ENCODE data around the gene NNT. TPM values are rescaled to one million over a fixed set of nuclear protein-coding genes. Genes with fewer than 3 reads are reported as not detected.

Gene NNT
- total RNA-seq, 4 donors from 2014 or later, result 21.9 to 93.0 (median 48.8) TPM

- Histone ChIP-seq H3K4me3 (no peak overlapping the region), H3K36me3 (peaks cover 0 to 15% (median 4%) of the 10 kb centered on the region in 4 donors), H3K27ac (no peak overlapping the region), H3K9me3 (no peaks in the 10 kb centered on the region), H3K4me1 (peaks cover 0 to 5% (median 0%) of the 10 kb centered on the region in 4 donors), H3K27me3 (no peaks in the 10 kb centered on the region)
- intact Hi-C loops (cut with DNase I; ENCODE audit: low total_unique reads), result no loop called here
- WGBS, 2 donors (ENCODE audit: low coverage in 1 of 2), result 75 to 87% methylated on average over 1 to 2 of the region's 2 CpGs
- no peak for TF ChIP-seq POLR2A (IDR thresholded peaks at IDR 0.05)
- TF ChIP-seq CTCF (IDR thresholded peaks at IDR 0.05), result peak in 4 of 5 experiments; percentile 21 to 45 (median 34)
- in situ Hi-C loops (cut with MboI; ENCODE audit: low pct_ligation_motif_present in 1 of 4, low pct_unique_long_range_greater_than_20kb in 1 of 4, low sequenced_read_pairs in 3 of 4), result no loop called here
- peak; percentile 15 for DNase-seq
Measured at GRCh38 chr5:43627028-43627427, 24.0 kb downstream of the NNT start.

GRCh38 chr5:43631182-43631910 is 28.4 kb downstream of the NNT start:
- Histone ChIP-seq H3K27ac (peak overlapping the region in 3 of 4 donors; percentile 3 to 22 (median 4)), H3K4me3 (no peak overlapping the region), H3K9me3 (no peaks in the 10 kb centered on the region), H3K4me1 (peaks cover 0 to 6% (median 3%) of the 10 kb centered on the region in 4 donors), H3K36me3 (peaks cover 0 to 15% (median 4%) of the 10 kb centered on the region in 4 donors), H3K27me3 (no peaks in the 10 kb centered on the region)
- WGBS, 2 donors (ENCODE audit: low coverage in 1 of 2), result 60 to 64% methylated on average over 4 to 5 of the region's 5 CpGs
- intact Hi-C loops (cut with DNase I; ENCODE audit: low total_unique reads) (no loop called here), in situ Hi-C loops (cut with MboI; ENCODE audit: low pct_ligation_motif_present in 1 of 4, low pct_unique_long_range_greater_than_20kb in 1 of 4, low sequenced_read_pairs in 3 of 4) (no loop called here)
- DNase-seq, result peak; percentile 19
- no peak for TF ChIP-seq POLR2AphosphoS5 (IDR thresholded peaks at IDR 0.05)
- TF ChIP-seq CTCF (IDR thresholded peaks at IDR 0.05), result peak; percentile 42 to 63 (median 54)
- no peak for TF ChIP-seq POLR2A (IDR thresholded peaks at IDR 0.05)

- WGBS, 2 donors (ENCODE audit: low coverage in 1 of 2), result 83 to 96% methylated on average over 2 of the region's 2 CpGs
- in situ Hi-C loops (cut with MboI; ENCODE audit: low pct_ligation_motif_present in 1 of 4, low pct_unique_long_range_greater_than_20kb in 1 of 4, low sequenced_read_pairs in 3 of 4) (no loop called here), intact Hi-C loops (cut with DNase I; ENCODE audit: low total_unique reads) (no loop called here)
- Histone ChIP-seq H3K9me3 (no peaks in the 10 kb centered on the region), H3K27me3 (no peaks in the 10 kb centered on the region), H3K36me3 (peaks cover 0 to 5% (median under 1%) of the 10 kb centered on the region in 4 donors), H3K27ac (peak overlapping the region in 1 of 4 donors; percentile 58), H3K4me3 (no peak overlapping the region), H3K4me1 (peaks cover 0 to 6% (median 3%) of the 10 kb centered on the region in 4 donors)
- TF ChIP-seq POLR2AphosphoS5 (IDR thresholded peaks at IDR 0.05), result no peak
- TF ChIP-seq CTCF (IDR thresholded peaks at IDR 0.05), result no peak
- no peak for TF ChIP-seq POLR2A (IDR thresholded peaks at IDR 0.05)
- no peak for DNase-seq
Measured at GRCh38 chr5:43634621-43635020, 31.6 kb downstream of the NNT start.

- H3K36me3 ChIP-seq, result no peaks in the 10 kb centered on the region
- peaks cover 0 to 6% (median 3%) of the 10 kb centered on the region in 4 donors for H3K4me1 ChIP-seq
- no peaks in the 10 kb centered on the region for H3K9me3 ChIP-seq
- H3K4me3 ChIP-seq, result no peak overlapping the region
- no peak for TF ChIP-seq CTCF (IDR thresholded peaks at IDR 0.05)
- TF ChIP-seq EP300 (IDR thresholded peaks at IDR 0.05; ENCODE audit: low read depth), result no peak
- no peak for TF ChIP-seq POLR2AphosphoS5 (IDR thresholded peaks at IDR 0.05)
- TF ChIP-seq POLR2A (IDR thresholded peaks at IDR 0.05), result no peak
- H3K27ac ChIP-seq, result peak overlapping the region in 3 of 4 donors; percentile 19 to 58 (median 43)
- no peak for DNase-seq
- H3K27me3 ChIP-seq, result no peaks in the 10 kb centered on the region
- in situ Hi-C loops (cut with MboI; ENCODE audit: low pct_ligation_motif_present in 1 of 4, low pct_unique_long_range_greater_than_20kb in 1 of 4, low sequenced_read_pairs in 3 of 4) (no loop called here), intact Hi-C loops (cut with DNase I; ENCODE audit: low total_unique reads) (no loop called here)
Measured at GRCh38 chr5:43635374-43635773, 32.4 kb downstream of the NNT start.
